GM21717 (cell line): Measurements from ENCODE around the gene TMPRSS4.

Source experiments
- ATAC-seq: cut with Tn5 transposase; IDR thresholded peaks from one replicate; pipeline ENCODE4 v1.9.1; 2021; ENCODE audit warnings: mild to moderate bottlenecking, moderate library complexity; ENCODE audit not compliant: unreplicated experiment

TMPRSS4 gene

DNA sequence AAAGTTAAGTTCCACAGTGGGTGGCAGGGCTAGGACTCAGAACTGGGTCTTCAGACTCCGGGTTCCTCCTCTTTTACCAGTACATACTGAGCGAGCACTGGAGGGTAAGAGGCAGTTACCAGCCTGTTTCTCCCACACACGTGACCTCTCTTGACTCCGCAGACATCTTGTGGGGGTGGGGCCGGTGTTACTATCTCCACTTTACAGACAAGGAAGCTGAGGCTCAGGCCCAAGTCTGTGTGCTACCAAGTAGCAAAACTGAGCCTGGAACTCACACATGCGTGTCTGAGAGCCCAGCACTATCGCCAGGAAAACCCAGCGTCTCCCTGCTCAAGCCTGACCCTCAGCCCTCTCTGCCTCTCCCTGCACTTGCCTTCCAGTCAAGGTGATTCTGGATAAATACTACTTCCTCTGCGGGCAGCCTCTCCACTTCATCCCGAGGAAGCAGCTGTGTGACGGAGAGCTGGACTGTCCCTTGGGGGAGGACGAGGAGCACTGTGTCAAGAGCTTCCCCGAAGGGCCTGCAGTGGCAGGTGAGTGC is 25.9 kb downstream of the TMPRSS4 start:
- ATAC-seq, result no peak

DNA sequence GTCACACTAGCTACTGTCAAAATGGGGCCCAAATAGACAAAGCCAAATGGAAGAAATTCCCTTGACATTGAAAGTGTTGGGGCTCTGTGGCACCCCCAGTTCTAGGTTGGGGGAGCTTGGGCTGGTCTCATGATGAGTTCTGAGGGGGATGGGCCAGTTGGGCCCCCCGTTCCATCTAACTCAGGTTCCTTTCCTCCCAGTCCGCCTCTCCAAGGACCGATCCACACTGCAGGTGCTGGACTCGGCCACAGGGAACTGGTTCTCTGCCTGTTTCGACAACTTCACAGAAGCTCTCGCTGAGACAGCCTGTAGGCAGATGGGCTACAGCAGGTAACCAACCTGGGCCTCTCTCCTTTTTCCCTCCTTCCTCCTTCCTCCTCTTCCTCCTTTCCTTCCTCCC is 27.6 kb downstream of the TMPRSS4 start:
- no peak for ATAC-seq

- no peak for ATAC-seq
Measured at GRCh38 chr11:118105657-118106305, 28.9 kb downstream of the TMPRSS4 start.

GRCh38 chr11:118106789-118107335 is 30.0 kb downstream of the TMPRSS4 start:
- ATAC-seq, result no peak

DNA sequence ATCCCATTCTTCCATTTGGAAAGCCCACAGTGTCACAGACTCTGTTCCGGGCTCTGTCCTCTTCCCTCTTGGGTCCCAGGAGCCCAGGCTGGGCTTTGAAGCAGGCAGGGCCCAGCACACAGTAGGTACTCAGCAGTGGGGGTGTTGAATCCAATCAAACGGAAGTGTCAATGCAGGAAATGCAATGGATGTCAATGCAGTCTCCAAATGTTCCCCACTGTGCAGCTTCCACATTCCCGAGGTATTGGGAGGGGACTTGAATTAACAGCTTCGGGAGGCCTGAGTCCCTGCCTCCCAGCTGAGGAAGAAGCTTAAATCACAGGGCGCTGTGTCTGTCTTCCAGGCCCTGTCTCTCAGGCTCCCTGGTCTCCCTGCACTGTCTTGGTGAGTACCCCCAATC is 31.6 kb downstream of the TMPRSS4 start:
- no peak for ATAC-seq

DNA sequence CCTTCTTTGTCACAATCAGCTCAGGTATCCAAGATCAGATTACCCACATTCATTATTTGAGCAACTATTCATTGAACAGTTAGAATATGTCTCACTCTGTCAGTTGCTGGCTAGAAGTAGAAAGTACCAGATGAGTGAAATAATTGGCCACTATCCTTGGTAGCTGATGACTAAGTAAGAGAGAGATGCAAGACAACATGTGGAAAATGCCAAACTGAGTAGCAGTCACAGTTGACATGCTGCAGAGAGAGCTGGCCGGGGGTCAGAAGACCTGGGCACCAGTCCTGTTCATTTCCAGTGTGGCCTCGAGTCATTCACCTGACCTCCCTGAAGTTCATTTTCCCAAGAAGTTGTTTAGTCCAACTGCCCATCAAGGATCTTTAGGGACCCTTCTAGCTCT is 32.4 kb downstream of the TMPRSS4 start:
- no peak for ATAC-seq

DNA sequence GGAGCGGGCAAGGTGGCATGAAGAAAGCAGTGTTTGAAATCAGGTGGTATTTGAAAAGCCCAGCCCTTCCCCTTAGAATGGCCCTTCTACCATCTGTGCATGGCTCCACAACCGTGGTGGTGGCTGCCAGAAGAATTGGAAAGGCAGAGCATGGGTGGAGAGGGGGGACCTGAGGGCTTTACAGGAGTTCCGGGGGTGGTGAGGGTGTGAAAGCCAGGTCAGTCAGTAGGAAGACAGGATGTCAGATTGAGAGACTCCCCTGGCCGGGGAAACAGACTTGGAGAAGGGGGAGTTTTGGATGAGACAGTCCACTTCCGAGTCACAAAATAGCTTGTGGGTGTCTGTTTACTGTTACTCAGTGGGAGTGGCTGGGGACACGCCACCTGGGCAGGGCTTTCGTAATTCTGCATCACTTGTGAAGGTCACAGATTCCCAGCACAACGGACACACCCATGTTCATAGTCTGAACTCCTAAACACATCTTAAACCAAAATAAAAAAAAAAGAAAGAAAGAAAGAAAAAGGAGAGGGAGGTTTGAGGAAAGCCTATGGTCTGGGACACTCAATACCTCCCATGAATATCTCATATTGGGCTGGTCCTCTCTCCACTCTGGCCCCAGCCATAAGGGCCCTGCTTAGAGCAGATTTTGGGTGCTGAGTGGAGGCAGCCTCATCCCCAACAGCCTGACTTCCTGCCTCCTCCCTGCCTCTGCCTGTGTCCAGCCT is 34.3 kb downstream of the TMPRSS4 start:
- no peak for ATAC-seq

GRCh38 chr11:118111744-118112035 is 34.8 kb downstream of the TMPRSS4 start:
- ATAC-seq, result no peak

- no peak for ATAC-seq
Measured at GRCh38 chr11:118112711-118113430, 36.0 kb downstream of the TMPRSS4 start.

DNA sequence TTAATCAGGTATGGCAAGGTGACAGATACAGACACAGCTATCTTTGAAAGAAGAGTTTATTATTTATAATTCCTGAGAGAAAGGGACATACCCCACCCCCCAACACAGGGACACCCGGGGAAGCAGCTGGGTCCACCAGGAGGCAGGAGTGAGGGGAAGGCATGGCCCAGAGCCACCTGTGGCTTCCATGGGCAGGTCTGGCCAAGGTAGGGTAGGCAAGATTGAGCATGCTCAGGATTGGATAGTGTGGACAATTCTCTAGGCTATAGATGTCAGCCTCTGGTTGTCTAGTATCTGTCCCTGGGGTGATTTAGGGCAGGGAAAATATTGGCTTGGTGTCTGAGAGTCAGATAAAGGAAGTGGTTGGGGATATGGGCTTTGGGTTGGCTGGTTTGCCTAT is 37.4 kb downstream of the TMPRSS4 start:
- no peak for ATAC-seq

DNA sequence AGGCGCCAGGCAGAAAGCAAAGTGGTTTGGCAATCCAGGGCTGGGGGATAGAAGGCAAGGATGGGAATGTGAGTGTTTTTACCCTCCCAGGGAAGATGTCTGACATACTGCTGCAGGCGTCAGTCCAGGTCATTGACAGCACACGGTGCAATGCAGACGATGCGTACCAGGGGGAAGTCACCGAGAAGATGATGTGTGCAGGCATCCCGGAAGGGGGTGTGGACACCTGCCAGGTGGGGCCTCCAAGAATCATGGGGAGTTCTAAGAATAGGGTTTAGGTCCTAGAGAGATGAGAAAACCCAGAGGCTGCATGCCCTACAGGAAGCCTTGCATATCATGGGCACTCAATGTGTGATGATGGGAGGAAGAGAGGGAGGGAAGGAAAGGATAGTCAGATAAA is 38.2 kb downstream of the TMPRSS4 start:
- no peak for ATAC-seq

DNA sequence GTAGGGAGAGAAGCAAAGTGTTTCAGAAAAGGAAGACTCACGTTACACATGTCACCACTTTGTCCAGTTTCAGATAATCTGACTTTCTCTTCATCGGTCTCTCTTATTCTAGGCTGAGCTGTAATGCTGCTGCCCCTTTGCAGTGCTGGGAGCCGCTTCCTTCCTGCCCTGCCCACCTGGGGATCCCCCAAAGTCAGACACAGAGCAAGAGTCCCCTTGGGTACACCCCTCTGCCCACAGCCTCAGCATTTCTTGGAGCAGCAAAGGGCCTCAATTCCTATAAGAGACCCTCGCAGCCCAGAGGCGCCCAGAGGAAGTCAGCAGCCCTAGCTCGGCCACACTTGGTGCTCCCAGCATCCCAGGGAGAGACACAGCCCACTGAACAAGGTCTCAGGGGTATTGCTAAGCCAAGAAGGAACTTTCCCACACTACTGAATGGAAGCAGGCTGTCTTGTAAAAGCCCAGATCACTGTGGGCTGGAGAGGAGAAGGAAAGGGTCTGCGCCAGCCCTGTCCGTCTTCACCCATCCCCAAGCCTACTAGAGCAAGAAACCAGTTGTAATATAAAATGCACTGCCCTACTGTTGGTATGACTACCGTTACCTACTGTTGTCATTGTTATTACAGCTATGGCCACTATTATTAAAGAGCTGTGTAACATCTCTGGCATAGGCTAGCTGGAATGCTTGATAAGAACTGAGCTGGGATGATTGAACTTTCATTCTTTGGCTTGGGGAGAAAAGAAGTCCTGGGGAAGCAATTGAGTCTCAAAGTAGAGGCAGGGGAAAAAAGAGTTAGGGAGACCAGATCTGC is 41.1 kb downstream of the TMPRSS4 start:
- ATAC-seq, result no peak

GRCh38 chr11:118120793-118121192 is 43.9 kb downstream of the TMPRSS4 start:
- ATAC-seq, result no peak

DNA sequence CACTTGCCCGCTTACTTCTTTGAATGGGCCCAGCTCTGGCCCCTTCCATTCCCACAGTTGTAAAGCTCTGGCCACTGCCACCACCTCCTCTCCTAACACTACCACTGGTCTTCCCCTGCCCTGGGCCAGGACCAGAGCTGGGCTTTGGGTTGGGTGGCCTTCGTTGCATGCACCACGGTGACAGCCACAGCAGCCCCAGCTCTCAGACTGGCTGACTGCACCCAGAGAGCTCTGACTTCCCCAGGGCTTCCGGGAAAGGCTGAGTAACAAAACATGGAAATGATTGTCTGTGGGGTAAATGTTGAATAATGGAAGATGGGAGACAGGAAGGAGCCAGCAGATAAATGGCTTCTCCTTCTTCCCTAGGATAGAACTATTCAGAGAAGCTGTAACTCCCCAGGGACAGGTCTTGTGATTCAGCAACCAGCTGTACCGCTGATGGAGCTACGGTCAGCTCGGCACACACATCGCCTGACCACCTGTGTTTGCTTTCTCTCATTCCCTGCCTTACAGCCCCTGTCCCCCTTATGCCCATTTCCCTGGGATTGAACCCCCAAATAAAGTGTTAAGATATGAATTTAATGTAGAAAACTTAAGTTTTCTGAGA is 48.2 kb downstream of the TMPRSS4 start:
- ATAC-seq, result no peak

- no peak for ATAC-seq
Measured at GRCh38 chr11:118126082-118126838, 49.4 kb downstream of the TMPRSS4 start.

GRCh38 chr11:118128310-118128709 is 51.4 kb downstream of the TMPRSS4 start:
- ATAC-seq, result no peak

GRCh38 chr11:118128721-118129470 is 52.0 kb downstream of the TMPRSS4 start:
- ATAC-seq, result no peak

- ATAC-seq, result no peak
Measured at GRCh38 chr11:118129471-118130172, 52.7 kb downstream of the TMPRSS4 start.
